HG02884 (cell line): Measurements from ENCODE around the gene REPS1.
"Not testable (repeated sequence)": the region's sequence is repeated elsewhere in the genome, so short reads cannot be mapped to it uniquely, and the experiment has no call there.

Experiments used
- ATAC-seq: cut with Tn5 transposase; IDR thresholded peaks from one replicate; pipeline ENCODE4 v1.9.1; 2021; ENCODE audit warnings: mild to moderate bottlenecking, moderate library complexity; ENCODE audit not compliant: unreplicated experiment

Gene REPS1

GRCh38 chr6:138944412-138944811 lies 43.6 kb downstream of the REPS1 start:
- peak; percentile 69 for ATAC-seq

DNA sequence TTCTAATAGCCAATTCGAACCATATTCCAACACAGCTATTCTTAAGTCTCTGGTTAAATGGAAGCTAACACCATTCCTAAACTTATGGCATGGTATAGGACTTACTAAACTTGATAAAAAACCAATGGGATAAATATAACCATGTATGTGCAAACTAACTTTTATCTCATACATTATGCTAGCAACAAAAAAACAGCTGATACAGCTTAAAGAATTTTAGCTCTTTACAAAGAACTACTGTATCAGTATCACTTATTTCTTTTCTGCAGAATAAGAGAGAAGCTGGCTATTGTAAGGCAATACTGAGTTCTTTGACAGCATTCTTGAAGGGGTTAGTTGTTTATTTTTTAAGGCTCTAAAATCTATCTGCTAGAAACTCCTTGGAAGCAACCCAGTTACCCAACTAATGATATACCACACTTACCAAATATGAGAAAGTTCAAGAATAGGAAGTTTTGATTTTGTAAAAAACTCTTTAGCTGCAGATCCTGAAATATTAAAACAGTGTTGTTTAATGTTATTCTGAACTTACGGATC lies 44.9 kb downstream of the REPS1 start:
- no peak for ATAC-seq

DNA sequence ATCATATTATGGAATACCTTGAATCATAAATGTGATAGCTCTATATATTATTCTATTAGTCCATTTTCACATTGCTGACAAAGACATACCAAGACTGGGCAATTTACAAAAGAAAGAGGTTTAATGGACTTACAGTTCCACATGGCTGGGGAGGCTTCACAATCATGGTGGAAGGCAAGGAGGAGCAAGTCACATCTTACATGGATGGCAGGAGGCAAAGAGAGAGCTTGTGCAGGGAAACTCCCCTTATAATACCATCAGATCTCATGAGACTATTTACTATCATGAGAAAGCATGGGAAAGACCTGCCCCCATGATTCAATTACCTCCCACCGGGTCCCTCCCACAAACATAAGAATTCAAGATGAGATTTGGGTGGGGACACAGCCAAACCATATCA lies 51.2 kb downstream of the REPS1 start:
- ATAC-seq: not testable (repeated sequence)

DNA sequence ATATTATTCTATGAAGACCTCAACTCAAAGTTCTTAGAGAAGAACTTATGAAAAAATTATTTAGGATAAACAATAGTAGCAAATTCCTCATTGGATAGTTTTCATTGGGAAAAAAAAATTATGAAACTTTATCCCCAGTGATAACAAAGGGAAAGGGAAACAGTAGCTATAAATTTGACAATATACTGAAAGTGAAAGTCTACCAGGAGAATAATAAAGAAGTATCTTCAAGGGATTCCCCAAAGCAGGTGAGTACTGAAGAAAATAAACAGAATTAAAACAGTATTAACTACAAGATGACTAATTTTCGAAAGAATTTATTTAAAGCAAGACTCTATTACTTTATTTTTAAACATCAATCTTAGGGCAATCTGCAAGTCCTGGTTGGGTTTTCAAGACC lies 56.4 kb downstream of the REPS1 start:
- ATAC-seq: no peak

GRCh38 chr6:138926579-138926978 lies 61.5 kb downstream of the REPS1 start:
- ATAC-seq: no peak

DNA sequence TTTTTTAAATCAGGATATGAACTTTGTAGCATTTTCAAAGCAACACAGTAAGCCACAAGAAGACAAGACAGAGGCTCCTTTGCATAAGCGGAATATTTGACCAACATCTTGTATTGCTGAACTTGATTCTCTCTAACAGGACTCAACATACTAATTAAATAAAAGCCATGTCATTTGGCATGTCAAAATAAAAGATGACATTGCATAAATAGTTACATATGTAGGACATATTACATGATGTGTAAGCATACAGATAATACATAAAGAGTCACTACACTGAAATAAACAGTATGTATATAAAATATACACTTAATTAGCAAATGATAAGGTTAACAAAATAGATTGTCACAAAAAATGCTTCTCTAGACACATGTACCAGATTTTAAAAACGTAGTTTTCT lies 62.2 kb downstream of the REPS1 start:
- no peak for ATAC-seq

- ATAC-seq: no peak
Observed at GRCh38 chr6:138923561-138923960, 64.5 kb downstream of the REPS1 start.

GRCh38 chr6:138920906-138921305 lies 67.1 kb downstream of the REPS1 start:
- no peak for ATAC-seq

- no peak for ATAC-seq
Observed at GRCh38 chr6:138914701-138915100, 73.4 kb downstream of the REPS1 start.

DNA sequence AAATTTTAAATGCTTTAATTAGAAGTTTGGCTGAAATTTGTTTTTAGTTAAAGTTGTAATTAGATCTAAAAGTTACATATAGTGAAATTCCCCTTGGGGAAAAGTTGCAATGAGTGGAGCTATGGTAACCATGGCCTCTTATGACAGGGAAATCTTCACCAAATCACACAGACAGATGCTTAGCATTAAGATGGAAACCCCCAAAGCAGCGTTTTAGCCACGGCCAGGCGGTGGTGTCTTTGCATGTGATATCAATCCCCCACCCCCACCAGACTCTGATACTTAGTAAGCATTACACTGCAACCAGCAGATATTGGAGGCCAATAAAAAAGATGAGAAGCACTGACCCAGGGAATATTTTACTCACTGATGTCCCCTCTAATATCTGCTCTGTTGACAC lies 75.7 kb downstream of the REPS1 start:
- no peak for ATAC-seq

DNA sequence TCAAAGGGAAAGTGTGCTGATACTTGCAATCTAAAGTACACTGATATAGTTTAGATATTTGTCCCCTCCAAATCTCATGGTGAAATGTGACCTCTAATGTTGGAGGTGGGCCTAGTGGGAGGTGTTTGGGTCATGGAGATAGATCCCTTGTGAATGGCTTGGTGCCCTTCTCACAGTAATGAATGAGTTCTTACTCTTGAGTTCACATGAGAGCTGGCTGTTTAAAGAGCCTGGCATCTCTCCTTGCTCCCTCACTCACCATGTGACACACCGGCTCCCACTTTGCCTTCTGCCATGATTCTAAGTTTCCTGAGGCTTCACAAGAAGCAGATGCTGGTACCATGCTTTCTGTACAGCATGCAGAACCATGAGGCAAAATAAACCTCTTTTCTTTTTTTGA lies 78.1 kb downstream of the REPS1 start:
- no peak for ATAC-seq

GRCh38 chr6:138909511-138909910 lies 78.5 kb downstream of the REPS1 start:
- no peak for ATAC-seq

DNA sequence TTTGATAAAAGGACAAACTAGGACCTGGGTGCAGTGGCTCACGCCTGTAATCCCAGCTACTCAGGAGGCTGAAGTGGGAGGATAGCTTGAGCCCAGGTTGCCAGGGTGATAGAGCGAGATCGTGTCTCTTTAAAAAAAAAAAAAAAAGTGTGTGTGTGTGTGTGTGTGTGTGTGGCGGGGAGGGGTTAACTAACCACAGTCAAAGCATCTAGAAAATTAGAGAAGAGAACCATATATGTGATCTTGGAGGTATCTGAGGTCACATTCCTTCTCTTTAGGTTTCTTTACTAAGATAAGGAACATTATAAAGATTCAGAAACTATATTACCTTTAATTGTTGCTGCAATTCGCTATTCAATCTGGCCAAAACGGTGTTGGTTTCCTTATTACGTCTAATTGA lies 80.9 kb downstream of the REPS1 start:
- no peak for ATAC-seq

DNA sequence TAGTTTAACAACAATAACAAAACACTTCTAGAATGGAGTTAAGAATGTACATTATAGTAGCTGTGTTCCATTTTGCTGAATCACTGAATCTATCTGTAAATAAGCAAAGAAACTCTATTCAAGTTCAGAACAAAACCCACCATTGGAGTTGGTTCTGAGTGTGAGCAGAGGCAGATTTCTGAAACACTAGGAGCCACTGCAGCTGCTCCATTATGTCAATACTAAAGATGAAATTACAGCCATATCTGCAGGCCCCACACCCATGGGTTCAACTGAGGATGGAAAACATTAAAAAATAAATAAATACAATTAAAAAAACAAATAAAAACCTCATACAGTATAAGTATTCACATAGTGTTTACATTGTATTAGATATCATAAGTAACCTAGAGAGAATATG lies 91.0 kb downstream of the REPS1 start:
- no peak for ATAC-seq

DNA sequence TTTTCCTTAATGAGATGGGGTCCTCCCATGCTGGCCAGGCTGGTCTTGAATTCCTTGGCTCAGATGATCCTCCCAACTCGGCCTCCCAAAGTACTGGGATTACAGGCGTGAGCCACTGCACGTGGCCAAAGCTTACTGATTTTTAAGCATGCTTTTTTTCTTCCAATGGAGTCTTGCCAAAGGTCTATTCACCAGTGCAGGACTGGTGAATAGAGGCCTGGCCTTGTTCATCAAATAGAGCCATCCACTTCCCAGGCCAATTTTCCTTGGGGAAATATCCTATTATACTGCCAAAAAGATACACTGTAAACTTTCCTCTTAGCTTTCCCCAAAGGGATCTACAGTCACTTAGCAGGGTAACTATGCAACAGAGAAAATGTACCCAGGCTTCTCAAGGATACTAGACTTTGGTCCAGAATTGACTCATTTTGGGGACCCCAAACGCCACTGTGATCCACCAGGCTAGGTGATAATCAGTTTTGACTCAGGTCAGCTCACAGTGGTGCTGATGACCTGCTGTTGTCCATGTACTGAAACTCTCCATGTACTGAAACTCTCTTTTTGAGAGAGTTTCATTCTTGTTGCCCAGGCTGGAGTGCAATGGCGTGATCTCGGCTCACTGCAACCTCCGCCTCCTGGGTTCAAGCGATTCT lies 91.8 kb downstream of the REPS1 start:
- no peak for ATAC-seq

- no peak for ATAC-seq
Observed at GRCh38 chr6:138891255-138891986, 96.6 kb downstream of the REPS1 start.

GRCh38 chr6:138885156-138885819 lies 102.8 kb downstream of the REPS1 start:
- no peak for ATAC-seq

GRCh38 chr6:138882369-138883017 lies 105.6 kb downstream of the REPS1 start:
- peak; percentile 68 for ATAC-seq

DNA sequence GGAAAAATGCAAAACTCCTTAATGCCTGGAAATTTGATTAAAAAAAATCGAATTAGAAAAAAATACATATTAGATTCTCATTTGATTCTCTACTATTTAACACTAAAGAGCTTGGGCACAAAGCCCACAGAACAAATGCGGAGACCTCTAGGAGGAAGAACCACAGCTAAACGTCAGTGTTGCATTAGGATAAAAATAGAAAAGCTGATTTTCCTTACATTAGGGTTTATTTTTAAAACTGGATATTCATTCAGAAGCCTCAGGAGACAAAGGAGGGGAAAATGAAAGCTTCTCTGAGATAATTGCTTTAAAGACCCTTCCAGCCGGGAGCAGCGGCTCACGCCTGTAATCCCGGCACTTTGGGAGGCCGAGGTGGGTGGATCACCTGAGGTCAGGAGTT lies 114.9 kb downstream of the REPS1 start:
- no peak for ATAC-seq

- ATAC-seq: no peak
Observed at GRCh38 chr6:138869398-138869797, 118.7 kb downstream of the REPS1 start.

GRCh38 chr6:138868181-138868580 lies 119.9 kb downstream of the REPS1 start:
- ATAC-seq: no peak
